Measurements from ENCODE around the gene SEPTIN1.

DNA sequence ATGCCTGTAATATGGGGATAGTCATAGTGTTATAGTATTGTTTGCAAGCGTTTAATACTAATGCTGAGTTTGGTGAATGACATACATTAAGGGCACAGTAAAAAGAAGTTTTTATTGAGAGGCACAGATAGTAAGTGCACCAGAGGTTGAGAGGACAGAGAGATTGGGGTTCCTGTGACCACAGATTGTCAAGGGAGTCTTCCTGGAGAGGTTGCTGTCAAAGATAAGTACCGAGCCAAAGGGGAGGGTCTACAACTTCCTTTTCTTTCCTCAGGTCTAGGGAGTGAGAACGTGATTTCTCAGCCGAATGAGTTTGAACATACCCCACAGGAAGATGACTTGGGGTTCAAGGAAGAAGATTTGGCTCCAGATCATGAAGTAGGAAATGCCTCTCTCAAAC, 14.7 kb upstream of the SEPTIN1 start:
- TF ChIP-seq, protein P1, sequence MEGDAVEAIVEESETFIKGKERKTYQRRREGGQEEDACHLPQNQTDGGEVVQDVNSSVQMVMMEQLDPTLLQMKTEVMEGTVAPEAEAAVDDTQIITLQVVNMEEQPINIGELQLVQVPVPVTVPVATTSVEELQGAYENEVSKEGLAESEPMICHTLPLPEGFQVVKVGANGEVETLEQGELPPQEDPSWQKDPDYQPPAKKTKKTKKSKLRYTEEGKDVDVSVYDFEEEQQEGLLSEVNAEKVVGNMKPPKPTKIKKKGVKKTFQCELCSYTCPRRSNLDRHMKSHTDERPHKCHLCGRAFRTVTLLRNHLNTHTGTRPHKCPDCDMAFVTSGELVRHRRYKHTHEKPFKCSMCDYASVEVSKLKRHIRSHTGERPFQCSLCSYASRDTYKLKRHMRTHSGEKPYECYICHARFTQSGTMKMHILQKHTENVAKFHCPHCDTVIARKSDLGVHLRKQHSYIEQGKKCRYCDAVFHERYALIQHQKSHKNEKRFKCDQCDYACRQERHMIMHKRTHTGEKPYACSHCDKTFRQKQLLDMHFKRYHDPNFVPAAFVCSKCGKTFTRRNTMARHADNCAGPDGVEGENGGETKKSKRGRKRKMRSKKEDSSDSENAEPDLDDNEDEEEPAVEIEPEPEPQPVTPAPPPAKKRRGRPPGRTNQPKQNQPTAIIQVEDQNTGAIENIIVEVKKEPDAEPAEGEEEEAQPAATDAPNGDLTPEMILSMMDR (IDR thresholded peaks at IDR 0.05) = no peak
- TF ChIP-seq POLR2A (IDR thresholded peaks at IDR 0.05) = no peak
